ENCODE measurements around the gene SLC48A1.
"Not testable (repeated sequence)": the region's sequence is repeated elsewhere in the genome, so short reads cannot be mapped to it uniquely, and the experiment has no call there.

Gene SLC48A1

GRCh38 chr12:47814539-47815170, 41.6 kb downstream of the SLC48A1 start:
- no peak for DNase-seq

GRCh38 chr12:47815447-47815846, 42.4 kb downstream of the SLC48A1 start:
- DNase-seq, result not testable (repeated sequence)

DNA sequence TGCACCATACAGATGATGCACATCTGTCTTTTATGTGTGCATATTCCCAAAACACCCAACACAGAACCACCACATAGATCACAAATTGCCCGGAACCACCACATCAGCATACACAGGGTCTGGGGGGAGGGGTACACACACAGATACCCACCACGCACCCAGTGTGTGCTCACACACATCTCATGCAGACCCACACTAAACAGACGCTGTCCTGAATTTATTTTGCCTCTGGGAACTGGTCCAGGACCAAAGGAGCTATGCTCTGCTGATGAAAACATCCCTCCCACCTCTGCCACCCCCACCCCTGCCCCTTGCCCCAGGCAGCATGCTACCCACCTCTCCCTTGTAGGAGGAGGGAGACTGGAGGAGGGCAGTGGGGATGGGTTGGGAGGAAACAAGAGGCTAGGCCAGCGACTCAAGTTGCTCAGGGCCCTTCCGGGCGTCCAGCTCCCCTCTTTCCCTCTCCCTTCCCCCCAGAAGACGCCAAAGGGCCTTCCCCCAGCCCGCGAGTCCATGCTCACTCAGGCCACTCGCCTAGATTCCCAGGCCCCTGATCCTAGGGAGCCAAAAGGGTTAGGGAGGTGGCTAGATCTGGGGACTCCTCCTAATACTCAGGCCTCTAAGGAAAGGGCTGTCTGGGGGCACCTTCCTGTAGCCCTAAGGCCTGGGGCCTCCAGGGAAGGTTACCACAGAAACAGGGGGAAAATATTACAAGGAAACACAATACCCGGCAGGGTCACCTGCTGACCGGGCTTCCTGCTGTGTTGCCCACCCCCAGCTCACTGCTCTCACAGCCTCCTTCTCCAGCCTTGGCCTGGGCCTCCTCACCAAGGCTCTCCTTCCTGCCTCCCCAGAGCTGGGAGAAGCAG, 43.6 kb downstream of the SLC48A1 start:
- DNase-seq, result no peak

- no peak for DNase-seq
Observed at GRCh38 chr12:47817272-47818006, 44.4 kb downstream of the SLC48A1 start.

- no peak for DNase-seq
Observed at GRCh38 chr12:47818007-47818376, 45.0 kb downstream of the SLC48A1 start.

DNA sequence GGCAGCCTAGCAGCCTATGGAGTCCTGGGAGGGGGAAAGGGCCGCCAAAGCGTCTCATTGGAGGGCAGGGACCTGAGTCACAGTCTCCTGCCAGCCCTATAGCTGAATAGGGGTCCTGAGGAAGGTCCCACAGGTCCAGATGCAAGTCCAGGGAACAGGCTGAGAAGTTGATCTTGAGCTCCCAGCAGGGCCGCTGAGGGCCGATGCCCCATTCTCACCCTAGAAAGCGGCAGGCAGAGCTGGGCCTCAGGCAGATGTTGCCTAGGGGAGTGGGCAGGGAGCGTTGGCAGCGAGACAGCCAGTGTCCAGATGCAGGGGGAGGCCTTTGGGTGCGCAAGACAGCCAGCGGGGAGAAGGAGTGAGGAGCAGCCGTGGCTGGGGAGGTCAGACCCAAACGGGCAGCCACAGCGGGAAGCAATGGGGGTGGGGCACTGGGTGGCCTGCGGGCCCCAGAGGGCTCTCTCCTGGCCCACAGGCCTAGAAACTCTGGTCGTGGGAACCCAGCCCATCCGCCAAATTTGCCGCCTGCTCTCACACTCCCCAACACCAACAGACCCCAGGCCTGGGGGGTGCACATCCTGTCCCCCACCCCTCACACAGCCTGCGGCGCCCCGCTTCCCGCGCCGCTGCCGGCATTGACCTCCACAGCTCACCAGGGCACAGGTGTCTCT, 45.6 kb downstream of the SLC48A1 start:
- no peak for DNase-seq

DNA sequence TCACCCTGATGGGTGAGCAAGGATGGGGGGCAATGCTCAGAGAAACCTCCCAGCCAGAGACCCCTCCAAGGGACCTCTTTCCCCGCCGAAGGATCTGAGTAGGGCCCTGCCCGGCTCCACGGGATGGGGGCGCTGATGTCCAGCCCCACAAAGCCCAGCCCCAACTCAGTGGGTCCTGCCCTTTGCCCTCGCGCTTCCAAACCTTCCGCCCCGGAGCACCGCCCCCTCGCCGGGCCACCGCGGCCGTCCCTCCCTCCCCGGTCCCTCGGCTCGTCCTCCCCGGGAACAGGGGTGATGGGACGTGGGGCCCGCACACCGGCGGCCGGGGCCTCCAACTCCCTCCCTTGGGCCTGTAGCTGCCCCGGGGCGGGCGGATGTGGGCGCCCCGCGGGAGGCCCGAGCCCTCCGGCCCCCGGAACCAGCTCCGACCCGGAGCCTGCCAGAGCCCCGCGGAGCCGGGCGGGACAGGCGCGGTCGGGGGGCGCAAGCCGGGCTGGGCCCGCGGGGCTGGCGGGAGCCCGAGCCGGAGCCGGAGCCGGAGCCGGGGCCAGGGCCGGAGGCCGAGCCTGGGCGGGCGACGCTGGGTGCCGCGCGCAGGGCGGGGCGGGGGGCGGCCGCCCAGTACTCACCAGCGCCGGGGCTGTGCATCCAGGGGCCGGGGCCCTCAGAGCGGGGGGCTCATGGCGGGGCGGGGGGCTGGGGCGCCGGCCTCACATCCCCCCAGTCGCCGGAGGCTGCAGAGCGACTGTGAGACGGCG, 46.3 kb downstream of the SLC48A1 start:
- no peak for DNase-seq

- no peak for DNase-seq
Observed at GRCh38 chr12:47819896-47820630, 47.0 kb downstream of the SLC48A1 start, which contains the start of gene HDAC7. Gene HDAC7, minus strand, starts transcription at chr12:47819903. Its CDS starts 118 bp downstream, at chr12:47819785.

GRCh38 chr12:47820631-47821345, 47.8 kb downstream of the SLC48A1 start:
- DNase-seq, result no peak

GRCh38 chr12:47821346-47821706, 48.3 kb downstream of the SLC48A1 start:
- DNase-seq, result no peak

DNA sequence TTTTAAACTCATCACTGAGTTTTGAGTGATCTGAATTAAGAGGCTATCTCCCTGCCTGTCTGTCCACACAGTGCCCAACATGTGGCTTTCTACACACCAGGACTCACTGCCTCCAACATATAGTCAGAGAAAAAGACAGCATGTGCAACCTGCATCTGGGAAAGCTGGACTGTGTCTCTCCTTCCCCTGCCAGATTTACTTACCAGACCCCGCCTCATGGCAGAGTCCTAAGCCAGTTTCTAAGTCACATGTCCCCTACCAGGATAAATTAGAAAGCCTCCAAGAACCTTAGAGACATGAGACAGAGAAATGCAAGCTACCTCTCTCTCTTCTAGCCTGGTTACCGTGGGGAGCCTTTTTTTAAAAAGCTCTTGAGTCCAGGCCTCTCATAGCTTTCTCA, 49.4 kb downstream of the SLC48A1 start:
- no peak for DNase-seq

- no peak for DNase-seq
Observed at GRCh38 chr12:47822863-47823262, 49.8 kb downstream of the SLC48A1 start.

DNA sequence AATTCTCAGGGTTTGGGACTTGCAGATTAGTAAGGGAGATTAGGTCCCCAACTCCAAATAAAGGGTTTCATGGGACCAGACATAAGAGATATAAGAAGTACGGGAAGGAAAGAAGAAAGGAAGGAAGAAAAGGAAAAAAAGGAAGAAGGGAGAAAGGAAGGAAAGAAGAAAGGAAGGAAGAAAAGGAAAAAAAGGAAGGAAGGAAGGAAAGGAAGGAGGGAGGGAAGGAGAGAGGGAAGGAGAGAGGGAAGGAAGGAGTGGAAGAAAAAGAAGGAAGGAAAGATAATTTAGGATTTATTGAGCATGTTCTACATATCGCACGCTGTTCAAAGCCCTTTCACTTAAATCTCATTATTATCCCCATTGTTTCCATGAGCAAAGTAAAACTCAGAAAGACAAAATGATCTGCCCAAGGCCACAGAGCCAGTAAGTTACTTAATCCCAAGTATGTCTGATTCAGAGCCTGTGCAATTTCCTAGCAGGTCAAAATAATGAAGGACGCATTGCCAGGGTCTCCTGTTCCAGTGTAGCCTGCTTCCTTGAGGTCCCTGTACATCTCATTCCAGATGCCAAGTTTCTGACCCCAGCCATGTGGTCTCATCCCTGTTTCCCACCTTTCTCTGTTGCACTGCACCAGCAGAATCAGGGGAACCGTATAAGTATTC, 50.5 kb downstream of the SLC48A1 start:
- DNase-seq, result no peak

DNA sequence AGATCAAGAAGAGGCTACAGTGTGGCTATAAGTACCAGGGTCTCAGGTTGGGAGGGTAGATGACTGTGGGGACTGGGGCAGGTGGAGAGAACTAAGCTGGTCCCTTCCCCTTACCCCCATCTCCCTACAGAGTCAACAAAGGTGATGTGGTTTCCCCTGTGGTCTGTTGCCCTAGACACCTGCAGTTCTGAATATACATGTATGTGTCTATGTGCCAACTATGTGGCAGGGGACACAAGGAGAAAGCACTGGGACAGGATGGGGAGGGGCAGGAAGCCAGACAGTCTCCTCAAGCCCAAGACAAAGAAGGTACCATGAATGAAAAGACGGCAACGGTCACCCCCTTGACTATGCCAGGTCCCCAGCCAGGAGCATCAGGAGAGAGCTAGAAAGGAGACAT, 51.2 kb downstream of the SLC48A1 start:
- DNase-seq, result no peak

DNA sequence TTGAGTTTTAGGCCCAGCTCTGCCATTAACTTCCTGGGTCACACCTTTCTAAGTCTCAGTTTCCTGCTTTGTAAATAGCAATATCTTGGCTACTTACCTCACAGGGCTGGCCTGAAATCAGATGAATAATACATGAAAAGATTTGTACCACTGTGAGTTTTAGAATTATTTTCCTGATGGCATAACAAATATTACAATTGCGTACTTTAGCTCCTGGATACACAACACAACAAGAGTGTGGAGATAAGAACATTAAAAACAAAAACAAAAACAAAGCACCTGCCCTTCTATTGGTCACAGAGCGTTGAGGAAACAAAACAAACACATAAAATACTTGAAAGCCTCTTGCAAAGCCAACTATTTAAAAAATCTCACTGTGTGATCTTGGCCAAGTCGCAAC, 51.6 kb downstream of the SLC48A1 start:
- no peak for DNase-seq

DNA sequence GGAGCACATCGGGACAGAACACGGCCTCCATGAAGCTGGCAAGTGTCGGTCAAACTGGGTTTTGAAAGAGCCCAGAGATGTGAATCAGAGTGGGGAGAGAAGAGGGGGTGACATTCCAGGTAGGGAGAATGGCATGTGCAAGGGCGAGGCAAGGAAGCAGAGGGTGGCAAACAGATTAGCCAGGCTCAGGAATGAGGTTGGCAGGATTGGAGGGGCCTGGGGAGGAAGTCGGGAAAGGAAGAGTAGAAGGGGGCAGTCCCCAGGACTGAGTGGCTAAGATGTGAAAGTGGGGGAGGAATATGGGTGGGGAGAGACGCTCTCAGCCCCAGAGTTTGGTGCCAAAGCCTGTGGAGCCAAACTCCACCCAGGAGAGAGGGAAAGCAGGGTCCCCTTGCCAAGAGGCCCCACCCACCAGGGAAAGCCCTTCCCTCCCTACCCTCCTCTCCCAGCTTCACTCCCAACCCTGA, 52.2 kb downstream of the SLC48A1 start:
- no peak for DNase-seq

DNA sequence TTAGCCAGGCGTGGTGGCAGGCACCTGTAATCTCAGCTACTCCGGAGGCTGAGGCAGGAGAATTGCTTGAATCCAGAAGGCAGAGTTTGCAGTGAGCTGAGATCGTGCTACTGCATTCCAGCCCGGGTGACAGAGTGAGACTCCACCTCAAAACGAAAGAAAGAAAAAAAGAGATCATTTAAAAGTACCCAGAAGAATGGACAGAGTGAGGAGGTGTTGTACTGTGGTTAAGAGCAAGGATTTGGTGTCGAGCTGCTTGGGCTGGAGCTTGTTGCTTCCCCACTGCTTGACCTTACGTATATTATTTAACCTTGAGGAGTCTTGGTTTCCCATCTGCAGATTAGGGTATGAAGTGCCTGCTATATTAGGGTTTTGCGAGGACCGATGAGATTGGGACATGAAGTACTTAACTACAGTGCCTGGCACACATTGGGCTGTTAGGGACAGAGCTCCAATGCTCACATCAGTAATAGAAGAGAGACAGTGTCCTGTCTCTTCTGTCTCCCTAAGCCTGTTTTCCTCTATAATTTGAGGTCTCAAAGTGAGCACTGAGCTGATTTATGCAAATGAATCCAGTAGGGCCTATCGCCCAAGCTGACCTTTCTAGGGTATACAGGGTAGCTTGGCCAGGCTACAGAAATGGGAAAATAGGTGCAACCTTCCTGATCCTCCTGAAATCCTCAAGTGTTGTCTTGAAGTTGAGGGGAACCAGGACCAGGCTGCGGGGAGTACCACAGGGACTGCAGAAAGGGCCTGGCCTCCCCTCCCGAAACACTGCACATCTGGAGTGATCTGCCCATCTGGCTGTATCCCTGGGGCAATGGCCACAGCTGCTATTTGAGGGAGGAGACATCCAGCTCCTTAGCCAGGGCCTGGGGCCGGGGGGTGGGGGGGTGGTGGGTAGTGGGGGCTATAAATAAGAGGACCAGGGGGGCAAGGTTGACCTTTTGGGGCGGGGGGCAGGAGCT, 55.3 kb downstream of the SLC48A1 start:
- no peak for DNase-seq

GRCh38 chr12:47828976-47829482, 56.0 kb downstream of the SLC48A1 start:
- no peak for DNase-seq

DNA sequence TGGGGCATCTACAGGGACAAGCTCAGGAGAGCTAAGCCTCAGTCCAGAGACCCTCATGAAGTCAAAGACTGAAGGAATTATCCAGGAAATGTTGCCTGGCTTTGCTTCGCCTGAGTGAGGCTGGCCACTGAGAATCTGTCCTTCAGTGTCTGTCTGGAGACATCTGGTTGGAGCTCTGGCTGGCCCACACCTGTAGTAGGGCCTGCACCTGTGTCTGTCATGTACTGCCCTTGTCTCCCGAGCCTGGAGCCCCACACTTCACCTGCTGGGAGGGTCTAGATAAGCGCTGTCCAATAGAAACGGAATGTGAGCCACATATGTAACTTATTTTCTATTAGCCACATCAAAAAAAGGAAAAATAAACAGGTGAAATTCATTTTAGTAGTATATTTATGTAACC, 56.5 kb downstream of the SLC48A1 start:
- no peak for DNase-seq
